Cardiac muscle cell (in vitro differentiated cells and primary cell): Measurements from ENCODE around the gene SRCAP. TPM values are rescaled to one million over a fixed set of nuclear protein-coding genes. Genes with fewer than 3 reads are reported as not detected.
A peak's percentile ranks its signal among the peaks of the same experiment; 100 is the strongest.

Experiments used
- DNase-seq, 2 donors: peaks; one replicate each; pipeline versions ENCODE4 v3.0.0 to v3.0.0-alpha.2; 2010 to 2017; ENCODE audit warnings: low read depth in 1 of 2, low spot score in 1 of 2
- H3K27ac ChIP-seq: fragments of 200-600 bp; sonication (generic); 2 replicates; pipeline ENCODE4 v1.5.1; 2016
- H3K27me3 ChIP-seq: fragments of 200-600 bp; sonication (generic); 2 replicates; pipeline ENCODE4 v1.6.0; 2016; ENCODE audit warnings: control low read depth
- H3K36me3 ChIP-seq: fragments of 200-600 bp; sonication (generic); 2 replicates; pipeline ENCODE4 v1.5.1; 2016; ENCODE audit warnings: control low read depth
- H3K4me1 ChIP-seq: fragments of 200-600 bp; sonication (generic); 2 replicates; pipeline ENCODE4 v1.8.1; 2017; ENCODE audit warnings: low read depth, mild to moderate bottlenecking, mixed run types
- H3K4me3 ChIP-seq: fragments of 200-600 bp; sonication (generic); 2 replicates; pipeline ENCODE4 v1.5.1; 2016; ENCODE audit warnings: mild to moderate bottlenecking
- H3K9me3 ChIP-seq: fragments of 200-600 bp; sonication (generic); 2 replicates; pipeline ENCODE4 v1.5.1; 2017; ENCODE audit warnings: low read depth, mild to moderate bottlenecking, control low read depth
- CTCF ChIP-seq: IDR thresholded peaks from 2 replicates; pipeline ENCODE4 v1.5.1; 2012; ENCODE audit warnings: low read depth, mild to moderate bottlenecking, low read length
- polyA plus RNA-seq: library from polyadenylated mRNA; unstranded; fragments of >200 nt; fragmentation: Nextera tagmentation; extraction: Ambion mirVana; gene quantifications from 2 replicates; pipeline ENCODE4 v1.2.1, GENCODE V29; 2016
- total RNA-seq: library from RNA; depleted of rRNA; stranded (reverse); fragments of >200 nt; gene quantifications from 2 replicates; pipeline ENCODE4 v1.2.3, GENCODE V29; 2016

The SRCAP gene
- total and polyA plus RNA-seq, 2 experiments from 2014 or later, result 20.9 to 42.9 TPM

GRCh38 chr16:30740364-30741251 lies 41.6 kb downstream of the SRCAP start:
- Histone ChIP-seq H3K4me3 (no peak overlapping the region), H3K9me3 (no peaks in the 10 kb centered on the region), H3K36me3 (peaks cover 43% of the 10 kb centered on the region), H3K4me1 (no peaks in the 10 kb centered on the region), H3K27ac (peak overlapping the region; percentile 94), H3K27me3 (no peaks in the 10 kb centered on the region)
- DNase-seq, result peak in 1 of 2 donors; percentile 86
- TF ChIP-seq CTCF, result no peak

- H3K36me3 ChIP-seq, result peaks cover 35% of the 10 kb centered on the region
- H3K27me3 ChIP-seq, result no peaks in the 10 kb centered on the region
- H3K4me3 ChIP-seq, result no peak overlapping the region
- peak; percentile 64 to 75 for DNase-seq
- no peaks in the 10 kb centered on the region for H3K4me1 ChIP-seq
- H3K27ac ChIP-seq, result peak overlapping the region; percentile 94
- H3K9me3 ChIP-seq, result no peaks in the 10 kb centered on the region
- no peak for TF ChIP-seq CTCF
These were observed 42.5 kb downstream of the SRCAP start for GRCh38 chr16:30741461-30741914.

- H3K36me3 ChIP-seq, result peaks cover 19% of the 10 kb centered on the region
- DNase-seq, result no peak
- no peaks in the 10 kb centered on the region for H3K9me3 ChIP-seq
- H3K4me3 ChIP-seq, result no peak overlapping the region
- H3K4me1 ChIP-seq, result no peaks in the 10 kb centered on the region
- no peak for TF ChIP-seq CTCF
- no peak overlapping the region for H3K27ac ChIP-seq
- no peaks in the 10 kb centered on the region for H3K27me3 ChIP-seq
These were observed 44.7 kb downstream of the SRCAP start for GRCh38 chr16:30743716-30744115.

GRCh38 chr16:30744183-30744582 lies 45.2 kb downstream of the SRCAP start:
- no peak for DNase-seq
- TF ChIP-seq CTCF, result no peak
- no peaks in the 10 kb centered on the region for H3K9me3 ChIP-seq
- H3K4me3 ChIP-seq, result no peak overlapping the region
- H3K36me3 ChIP-seq, result peaks cover 19% of the 10 kb centered on the region
- H3K27me3 ChIP-seq, result no peaks in the 10 kb centered on the region
- H3K27ac ChIP-seq, result no peak overlapping the region
- no peaks in the 10 kb centered on the region for H3K4me1 ChIP-seq

- no peak for TF ChIP-seq CTCF
- no peaks in the 10 kb centered on the region for H3K9me3 ChIP-seq
- DNase-seq, result no peak
- H3K4me3 ChIP-seq, result no peak overlapping the region
- no peaks in the 10 kb centered on the region for H3K4me1 ChIP-seq
- H3K27me3 ChIP-seq, result no peaks in the 10 kb centered on the region
- peaks cover 14% of the 10 kb centered on the region for H3K36me3 ChIP-seq
- no peak overlapping the region for H3K27ac ChIP-seq
These were observed 46.1 kb downstream of the SRCAP start for GRCh38 chr16:30745082-30745481.
